Ishikawa (cell line): ENCODE data around the gene PCNT.

Experiments
- CEBPB ChIP-seq: IDR thresholded peaks from 2 replicates; pipeline ENCODE4 v1.6.1; 2012
- CREB1 ChIP-seq: IDR thresholded peaks from 2 replicates; pipeline ENCODE4 v1.6.1; 2012; ENCODE audit warnings: low read depth
- EGR1 ChIP-seq: IDR thresholded peaks from 2 replicates; pipeline ENCODE4 v1.6.1; 2012
- EP300 ChIP-seq: IDR thresholded peaks from 2 replicates; pipeline ENCODE4 v1.6.1; 2012; ENCODE audit warnings: borderline replicate concordance
- FOXM1 ChIP-seq: IDR thresholded peaks from 2 replicates; pipeline ENCODE4 v1.6.1; 2012; ENCODE audit warnings: low read depth, borderline replicate concordance
- NFIC ChIP-seq: IDR thresholded peaks from 2 replicates; pipeline ENCODE4 v1.6.1; 2012
- RAD21 ChIP-seq: IDR thresholded peaks from 2 replicates; pipeline ENCODE4 v1.6.1; 2012; ENCODE audit warnings: low read depth
- TAF1 ChIP-seq: IDR thresholded peaks from 2 replicates; pipeline ENCODE4 v1.6.1; 2012; ENCODE audit warnings: low read depth, mild to moderate bottlenecking
- TCF12 ChIP-seq: IDR thresholded peaks from 2 replicates; pipeline ENCODE4 v1.6.1; 2012; ENCODE audit warnings: low read depth
- TEAD4 ChIP-seq: IDR thresholded peaks from 2 replicates; pipeline ENCODE4 v1.6.1; 2012
- YY1 ChIP-seq: IDR thresholded peaks from 2 replicates; pipeline ENCODE4 v1.6.1; 2012; ENCODE audit warnings: low read depth
- ZBTB7A ChIP-seq: IDR thresholded peaks from 2 replicates; pipeline ENCODE4 v1.6.1; 2012; ENCODE audit warnings: low read depth
- TF ChIP-seq, protein P1 (sequence below): IDR thresholded peaks from 2 replicates; pipeline ENCODE4 v1.6.1; 2012; ENCODE audit warnings: low read depth, mild to moderate bottlenecking
- TF ChIP-seq, protein P2 (sequence below): IDR thresholded peaks from 2 replicates; pipeline ENCODE4 v1.6.1; 2012
- TF ChIP-seq, protein P3 (sequence below): IDR thresholded peaks from 2 replicates; pipeline ENCODE4 v1.6.1; 2012

PCNT gene

DNA sequence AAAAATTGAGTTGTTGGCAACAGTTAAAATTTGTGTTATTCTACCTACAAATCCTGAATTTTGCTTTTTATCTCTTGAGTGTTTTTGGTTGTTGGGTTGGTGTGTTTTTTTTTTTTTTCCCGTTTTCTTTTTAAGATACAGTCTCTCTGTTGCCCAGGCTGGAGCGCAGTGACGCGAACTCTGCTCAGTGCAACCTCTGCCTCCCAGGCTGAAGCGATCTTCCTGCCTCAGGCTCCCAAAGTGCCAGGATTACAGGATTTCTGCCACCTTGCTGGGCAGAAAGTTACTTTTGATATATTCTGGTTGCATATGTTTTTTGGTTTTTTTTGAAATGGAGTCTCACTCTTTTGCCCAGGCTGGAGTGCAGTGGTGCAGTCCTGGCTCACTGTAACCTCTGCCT lies 4.2 kb downstream of the PCNT start:
- TF ChIP-seq, protein P1, sequence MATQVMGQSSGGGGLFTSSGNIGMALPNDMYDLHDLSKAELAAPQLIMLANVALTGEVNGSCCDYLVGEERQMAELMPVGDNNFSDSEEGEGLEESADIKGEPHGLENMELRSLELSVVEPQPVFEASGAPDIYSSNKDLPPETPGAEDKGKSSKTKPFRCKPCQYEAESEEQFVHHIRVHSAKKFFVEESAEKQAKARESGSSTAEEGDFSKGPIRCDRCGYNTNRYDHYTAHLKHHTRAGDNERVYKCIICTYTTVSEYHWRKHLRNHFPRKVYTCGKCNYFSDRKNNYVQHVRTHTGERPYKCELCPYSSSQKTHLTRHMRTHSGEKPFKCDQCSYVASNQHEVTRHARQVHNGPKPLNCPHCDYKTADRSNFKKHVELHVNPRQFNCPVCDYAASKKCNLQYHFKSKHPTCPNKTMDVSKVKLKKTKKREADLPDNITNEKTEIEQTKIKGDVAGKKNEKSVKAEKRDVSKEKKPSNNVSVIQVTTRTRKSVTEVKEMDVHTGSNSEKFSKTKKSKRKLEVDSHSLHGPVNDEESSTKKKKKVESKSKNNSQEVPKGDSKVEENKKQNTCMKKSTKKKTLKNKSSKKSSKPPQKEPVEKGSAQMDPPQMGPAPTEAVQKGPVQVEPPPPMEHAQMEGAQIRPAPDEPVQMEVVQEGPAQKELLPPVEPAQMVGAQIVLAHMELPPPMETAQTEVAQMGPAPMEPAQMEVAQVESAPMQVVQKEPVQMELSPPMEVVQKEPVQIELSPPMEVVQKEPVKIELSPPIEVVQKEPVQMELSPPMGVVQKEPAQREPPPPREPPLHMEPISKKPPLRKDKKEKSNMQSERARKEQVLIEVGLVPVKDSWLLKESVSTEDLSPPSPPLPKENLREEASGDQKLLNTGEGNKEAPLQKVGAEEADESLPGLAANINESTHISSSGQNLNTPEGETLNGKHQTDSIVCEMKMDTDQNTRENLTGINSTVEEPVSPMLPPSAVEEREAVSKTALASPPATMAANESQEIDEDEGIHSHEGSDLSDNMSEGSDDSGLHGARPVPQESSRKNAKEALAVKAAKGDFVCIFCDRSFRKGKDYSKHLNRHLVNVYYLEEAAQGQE: no peak
- TF ChIP-seq NFIC (no peak), ZBTB7A (no peak), RAD21 (no peak), TEAD4 (no peak), TAF1 (no peak), CEBPB (no peak), TCF12 (no peak), EGR1 (no peak), EP300 (no peak)
- TF ChIP-seq, protein P2, sequence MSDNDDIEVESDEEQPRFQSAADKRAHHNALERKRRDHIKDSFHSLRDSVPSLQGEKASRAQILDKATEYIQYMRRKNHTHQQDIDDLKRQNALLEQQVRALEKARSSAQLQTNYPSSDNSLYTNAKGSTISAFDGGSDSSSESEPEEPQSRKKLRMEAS: no peak
- TF ChIP-seq, protein P3, sequence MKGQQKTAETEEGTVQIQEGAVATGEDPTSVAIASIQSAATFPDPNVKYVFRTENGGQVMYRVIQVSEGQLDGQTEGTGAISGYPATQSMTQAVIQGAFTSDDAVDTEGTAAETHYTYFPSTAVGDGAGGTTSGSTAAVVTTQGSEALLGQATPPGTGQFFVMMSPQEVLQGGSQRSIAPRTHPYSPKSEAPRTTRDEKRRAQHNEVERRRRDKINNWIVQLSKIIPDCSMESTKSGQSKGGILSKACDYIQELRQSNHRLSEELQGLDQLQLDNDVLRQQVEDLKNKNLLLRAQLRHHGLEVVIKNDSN: no peak

DNA sequence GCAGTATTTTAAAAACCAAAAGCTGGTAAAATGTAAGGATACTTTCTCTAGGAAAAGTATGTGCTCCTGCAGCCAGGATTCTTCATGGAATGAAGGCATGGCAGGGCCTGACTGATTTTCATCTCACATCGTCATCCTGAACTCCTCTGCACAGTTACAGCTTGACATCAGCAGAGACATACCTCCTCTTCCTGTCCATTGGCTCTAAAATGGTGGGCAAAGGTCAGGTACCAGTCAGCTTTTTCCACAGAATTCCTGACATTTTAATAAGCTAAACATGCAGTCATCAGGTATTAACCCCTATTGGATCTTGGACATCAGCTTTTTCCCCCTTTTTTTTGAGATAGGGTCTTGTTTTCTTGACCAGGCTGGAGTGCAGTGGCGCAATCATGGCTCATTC lies 5.8 kb downstream of the PCNT start:
- TF ChIP-seq, protein P3: no peak
- TF ChIP-seq TAF1 (no peak), EP300 (no peak), EGR1 (no peak), CREB1 (no peak), RAD21 (no peak)

DNA sequence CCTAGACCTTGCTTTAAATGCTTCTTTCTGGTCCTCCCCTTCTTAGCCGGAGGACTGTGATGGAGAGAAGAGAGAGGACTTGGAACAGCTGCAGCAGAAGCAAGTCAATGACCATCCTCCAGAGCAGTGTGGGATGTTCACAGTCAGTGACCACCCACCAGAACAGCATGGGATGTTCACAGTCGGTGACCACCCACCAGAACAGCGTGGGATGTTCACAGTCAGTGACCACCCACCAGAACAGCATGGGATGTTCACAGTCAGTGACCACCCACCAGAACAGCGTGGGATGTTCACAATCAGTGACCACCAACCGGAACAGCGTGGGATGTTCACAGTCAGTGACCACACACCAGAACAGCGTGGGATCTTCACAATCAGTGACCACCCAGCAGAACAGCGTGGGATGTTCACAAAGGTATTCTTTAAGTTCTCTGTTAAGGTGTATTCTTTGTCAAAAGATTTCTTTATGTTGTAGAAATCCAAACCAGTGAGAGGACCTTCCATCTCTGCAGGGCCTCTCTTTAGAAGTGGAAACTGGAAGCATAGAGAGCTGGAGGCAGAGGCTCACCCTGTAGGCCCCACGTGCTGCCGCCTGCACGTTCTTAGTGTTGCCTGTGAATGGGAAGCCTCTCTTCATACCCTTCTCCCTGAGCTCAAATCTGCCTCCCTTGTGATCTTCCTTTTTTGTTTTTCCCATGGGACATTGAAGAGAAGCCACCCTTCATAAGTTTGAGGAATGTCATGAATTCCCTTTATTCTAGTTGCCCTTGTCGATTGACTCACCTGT lies 10.6 kb downstream of the PCNT start:
- TF ChIP-seq TCF12: no peak
- TF ChIP-seq, protein P3: no peak

DNA sequence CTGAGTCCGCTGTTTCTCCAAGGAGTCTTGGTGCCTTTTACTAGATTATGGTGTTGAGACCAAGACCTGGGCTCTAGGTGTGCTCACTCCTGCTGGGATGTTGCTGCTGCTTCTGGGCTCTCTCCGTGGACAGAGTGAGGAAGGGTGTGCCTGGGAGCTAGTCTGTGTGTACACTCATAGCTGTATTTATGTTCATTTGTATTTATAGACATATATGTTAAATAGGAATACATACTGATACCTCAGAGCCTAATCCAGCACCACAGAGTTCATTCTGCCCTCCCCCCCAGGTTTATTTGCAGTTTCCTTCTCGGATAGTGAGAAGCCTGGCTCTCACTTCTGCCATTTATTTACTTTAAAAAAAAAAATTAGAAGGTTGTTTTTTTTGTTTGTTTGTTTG lies 12.6 kb downstream of the PCNT start:
- TF ChIP-seq CEBPB: no peak
- no peak for TF ChIP-seq EP300
- TF ChIP-seq RAD21: no peak
- no peak for TF ChIP-seq YY1
- no peak for TF ChIP-seq TCF12
- TF ChIP-seq TAF1: no peak
- TF ChIP-seq FOXM1: no peak
- TF ChIP-seq, protein P1: no peak
- no peak for TF ChIP-seq TEAD4
- no peak for TF ChIP-seq CREB1
- no peak for TF ChIP-seq EGR1
- no peak for TF ChIP-seq ZBTB7A
- TF ChIP-seq NFIC: no peak
- TF ChIP-seq, protein P2: no peak

DNA sequence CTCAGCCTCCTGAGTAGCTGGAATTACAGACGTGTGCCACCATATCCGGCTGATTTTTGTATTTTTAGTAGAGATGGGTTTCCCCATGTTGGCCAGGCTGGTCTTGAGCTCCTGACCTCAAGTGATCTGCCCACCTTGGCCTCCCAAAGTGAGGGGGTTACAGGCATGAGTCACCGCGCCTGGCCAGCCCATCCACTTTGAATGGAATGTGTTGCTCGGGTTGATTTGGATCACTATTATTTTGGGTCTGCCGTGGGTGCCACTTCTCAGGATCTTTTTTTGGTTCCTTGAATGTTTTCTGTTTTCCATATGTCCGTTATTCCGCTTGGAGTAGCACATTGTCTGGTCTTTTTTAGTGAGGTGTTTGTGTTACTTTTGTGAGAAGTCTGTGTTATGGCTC lies 17.0 kb downstream of the PCNT start:
- TF ChIP-seq CREB1: no peak
- no peak for TF ChIP-seq YY1
- TF ChIP-seq NFIC: no peak
- no peak for TF ChIP-seq TEAD4
- no peak for TF ChIP-seq TCF12
- TF ChIP-seq RAD21: no peak
- TF ChIP-seq, protein P1: no peak
- no peak for TF ChIP-seq FOXM1
- TF ChIP-seq EGR1: no peak
- TF ChIP-seq, protein P2: no peak
- TF ChIP-seq TAF1: no peak
- TF ChIP-seq CEBPB: no peak
